ENCODE results near the gene ADAMTS15.
A peak's percentile ranks its signal among the peaks of the same experiment; 100 is the strongest.

Gene ADAMTS15

GRCh38 chr11:130516554-130517505 lies 68.4 kb downstream of the ADAMTS15 start:
- no peak for TF ChIP-seq CTCF (IDR thresholded peaks at IDR 0.05; ENCODE audit: low read length, missing control alignments)
- H3K4me3 ChIP-seq (replicated peaks; ENCODE audit: low read depth, low read length) = no peak overlapping the region
- DNase-seq (ENCODE audit: low read depth) = no peak

- no peak overlapping the region for H3K4me3 ChIP-seq (replicated peaks; ENCODE audit: low read depth, low read length)
- TF ChIP-seq CTCF (IDR thresholded peaks at IDR 0.05; ENCODE audit: low read length, missing control alignments) = no peak
- DNase-seq (ENCODE audit: low read depth) = no peak
Measured at GRCh38 chr11:130518164-130518680, 69.8 kb downstream of the ADAMTS15 start.

GRCh38 chr11:130519128-130519932 lies 70.9 kb downstream of the ADAMTS15 start:
- no peak overlapping the region for H3K4me3 ChIP-seq (replicated peaks; ENCODE audit: low read depth, low read length)
- TF ChIP-seq CTCF (IDR thresholded peaks at IDR 0.05; ENCODE audit: low read length, missing control alignments) = no peak
- no peak for DNase-seq (ENCODE audit: low read depth)

- TF ChIP-seq CTCF (IDR thresholded peaks at IDR 0.05; ENCODE audit: low read length, missing control alignments) = no peak
- peak; percentile 24 for DNase-seq (ENCODE audit: low read depth)
- no peak overlapping the region for H3K4me3 ChIP-seq (replicated peaks; ENCODE audit: low read depth, low read length)
Measured at GRCh38 chr11:130520271-130520671, 71.8 kb downstream of the ADAMTS15 start.

GRCh38 chr11:130522284-130522961 lies 74.0 kb downstream of the ADAMTS15 start:
- H3K4me3 ChIP-seq (replicated peaks; ENCODE audit: low read depth, low read length) = no peak overlapping the region
- no peak for TF ChIP-seq CTCF (IDR thresholded peaks at IDR 0.05; ENCODE audit: low read length, missing control alignments)
- peak; percentile 98 for DNase-seq (ENCODE audit: low read depth)

- no peak overlapping the region for H3K4me3 ChIP-seq (replicated peaks; ENCODE audit: low read depth, low read length)
- DNase-seq (ENCODE audit: low read depth) = no peak
- no peak for TF ChIP-seq CTCF (IDR thresholded peaks at IDR 0.05; ENCODE audit: low read length, missing control alignments)
Measured at GRCh38 chr11:130523166-130523565, 74.7 kb downstream of the ADAMTS15 start.
